ENCODE data around the gene COX6B2.

DNA sequence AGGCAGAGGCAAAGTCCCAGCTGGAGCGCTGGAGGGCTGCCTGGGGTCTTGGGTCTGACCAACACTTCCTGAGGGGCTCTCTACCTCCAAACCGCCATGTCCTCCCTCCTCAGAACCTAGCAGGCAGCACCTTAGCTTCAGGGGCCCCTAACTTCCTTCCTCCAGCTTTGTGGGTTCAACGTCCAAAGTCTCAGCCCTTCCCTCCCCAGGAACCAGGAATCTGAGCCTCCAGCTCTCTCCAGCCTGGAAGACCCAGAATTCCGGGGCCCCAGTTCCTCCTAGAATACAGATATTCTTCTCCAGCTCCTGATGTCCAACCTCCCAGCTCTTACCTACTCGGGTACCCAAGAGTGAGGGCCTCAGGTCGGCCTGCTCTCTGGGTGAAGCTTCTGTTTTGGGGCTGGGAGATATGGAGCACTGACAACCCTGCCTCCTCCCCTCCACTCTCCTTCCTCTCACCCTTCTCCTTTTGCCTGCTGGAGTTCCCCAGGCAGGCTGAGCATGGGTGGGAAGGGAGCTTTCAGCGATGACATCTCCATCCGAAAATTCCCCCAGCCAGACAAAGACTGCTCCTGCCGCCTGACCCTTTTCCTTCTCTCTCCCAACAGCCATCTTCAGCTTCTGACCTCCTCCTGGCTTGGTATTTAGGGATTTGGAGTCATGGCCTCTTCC, 32.9 kb downstream of the COX6B2 start:
- TF ChIP-seq, protein P1, sequence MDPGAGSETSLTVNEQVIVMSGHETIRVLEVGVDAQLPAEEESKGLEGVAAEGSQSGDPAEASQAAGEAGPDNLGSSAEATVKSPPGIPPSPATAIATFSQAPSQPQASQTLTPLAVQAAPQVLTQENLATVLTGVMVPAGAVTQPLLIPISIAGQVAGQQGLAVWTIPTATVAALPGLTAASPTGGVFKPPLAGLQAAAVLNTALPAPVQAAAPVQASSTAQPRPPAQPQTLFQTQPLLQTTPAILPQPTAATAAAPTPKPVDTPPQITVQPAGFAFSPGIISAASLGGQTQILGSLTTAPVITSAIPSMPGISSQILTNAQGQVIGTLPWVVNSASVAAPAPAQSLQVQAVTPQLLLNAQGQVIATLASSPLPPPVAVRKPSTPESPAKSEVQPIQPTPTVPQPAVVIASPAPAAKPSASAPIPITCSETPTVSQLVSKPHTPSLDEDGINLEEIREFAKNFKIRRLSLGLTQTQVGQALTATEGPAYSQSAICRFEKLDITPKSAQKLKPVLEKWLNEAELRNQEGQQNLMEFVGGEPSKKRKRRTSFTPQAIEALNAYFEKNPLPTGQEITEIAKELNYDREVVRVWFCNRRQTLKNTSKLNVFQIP (CRISPR knock-in tag; IDR thresholded peaks at IDR 0.05; ENCODE audit: borderline replicate concordance, low read depth): no peak
- TF ChIP-seq, protein P2, sequence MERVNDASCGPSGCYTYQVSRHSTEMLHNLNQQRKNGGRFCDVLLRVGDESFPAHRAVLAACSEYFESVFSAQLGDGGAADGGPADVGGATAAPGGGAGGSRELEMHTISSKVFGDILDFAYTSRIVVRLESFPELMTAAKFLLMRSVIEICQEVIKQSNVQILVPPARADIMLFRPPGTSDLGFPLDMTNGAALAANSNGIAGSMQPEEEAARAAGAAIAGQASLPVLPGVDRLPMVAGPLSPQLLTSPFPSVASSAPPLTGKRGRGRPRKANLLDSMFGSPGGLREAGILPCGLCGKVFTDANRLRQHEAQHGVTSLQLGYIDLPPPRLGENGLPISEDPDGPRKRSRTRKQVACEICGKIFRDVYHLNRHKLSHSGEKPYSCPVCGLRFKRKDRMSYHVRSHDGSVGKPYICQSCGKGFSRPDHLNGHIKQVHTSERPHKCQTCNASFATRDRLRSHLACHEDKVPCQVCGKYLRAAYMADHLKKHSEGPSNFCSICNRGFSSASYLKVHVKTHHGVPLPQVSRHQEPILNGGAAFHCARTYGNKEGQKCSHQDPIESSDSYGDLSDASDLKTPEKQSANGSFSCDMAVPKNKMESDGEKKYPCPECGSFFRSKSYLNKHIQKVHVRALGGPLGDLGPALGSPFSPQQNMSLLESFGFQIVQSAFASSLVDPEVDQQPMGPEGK (CRISPR knock-in tag; IDR thresholded peaks at IDR 0.05; ENCODE audit: borderline replicate concordance): no peak
- TF ChIP-seq RARB (CRISPR knock-in tag; IDR thresholded peaks at IDR 0.05): no peak
- no peak for TF ChIP-seq ZFP30 (CRISPR knock-in tag; IDR thresholded peaks at IDR 0.05)
- no peak for TF ChIP-seq SNAI2 (CRISPR knock-in tag; IDR thresholded peaks at IDR 0.05)
- no peak for TF ChIP-seq TCF4 (CRISPR knock-in tag; IDR thresholded peaks at IDR 0.05; ENCODE audit: borderline replicate concordance)
- no peak for TF ChIP-seq CSDC2 (CRISPR knock-in tag; IDR thresholded peaks at IDR 0.05)
- no peak for TF ChIP-seq ZNF70 (CRISPR knock-in tag; IDR thresholded peaks at IDR 0.05)
- TF ChIP-seq ESRRG (CRISPR knock-in tag; IDR thresholded peaks at IDR 0.05): no peak
- TF ChIP-seq, protein P3, sequence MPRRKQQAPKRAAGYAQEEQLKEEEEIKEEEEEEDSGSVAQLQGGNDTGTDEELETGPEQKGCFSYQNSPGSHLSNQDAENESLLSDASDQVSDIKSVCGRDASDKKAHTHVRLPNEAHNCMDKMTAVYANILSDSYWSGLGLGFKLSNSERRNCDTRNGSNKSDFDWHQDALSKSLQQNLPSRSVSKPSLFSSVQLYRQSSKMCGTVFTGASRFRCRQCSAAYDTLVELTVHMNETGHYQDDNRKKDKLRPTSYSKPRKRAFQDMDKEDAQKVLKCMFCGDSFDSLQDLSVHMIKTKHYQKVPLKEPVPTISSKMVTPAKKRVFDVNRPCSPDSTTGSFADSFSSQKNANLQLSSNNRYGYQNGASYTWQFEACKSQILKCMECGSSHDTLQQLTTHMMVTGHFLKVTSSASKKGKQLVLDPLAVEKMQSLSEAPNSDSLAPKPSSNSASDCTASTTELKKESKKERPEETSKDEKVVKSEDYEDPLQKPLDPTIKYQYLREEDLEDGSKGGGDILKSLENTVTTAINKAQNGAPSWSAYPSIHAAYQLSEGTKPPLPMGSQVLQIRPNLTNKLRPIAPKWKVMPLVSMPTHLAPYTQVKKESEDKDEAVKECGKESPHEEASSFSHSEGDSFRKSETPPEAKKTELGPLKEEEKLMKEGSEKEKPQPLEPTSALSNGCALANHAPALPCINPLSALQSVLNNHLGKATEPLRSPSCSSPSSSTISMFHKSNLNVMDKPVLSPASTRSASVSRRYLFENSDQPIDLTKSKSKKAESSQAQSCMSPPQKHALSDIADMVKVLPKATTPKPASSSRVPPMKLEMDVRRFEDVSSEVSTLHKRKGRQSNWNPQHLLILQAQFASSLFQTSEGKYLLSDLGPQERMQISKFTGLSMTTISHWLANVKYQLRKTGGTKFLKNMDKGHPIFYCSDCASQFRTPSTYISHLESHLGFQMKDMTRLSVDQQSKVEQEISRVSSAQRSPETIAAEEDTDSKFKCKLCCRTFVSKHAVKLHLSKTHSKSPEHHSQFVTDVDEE (CRISPR knock-in tag; IDR thresholded peaks at IDR 0.05): no peak
- no peak for TF ChIP-seq ISL1 (CRISPR knock-in tag; IDR thresholded peaks at IDR 0.05)
- no peak for TF ChIP-seq ZNF565 (CRISPR knock-in tag; conservative IDR thresholded peaks at IDR 0.05; ENCODE audit: low read depth)
- TF ChIP-seq, protein P4, sequence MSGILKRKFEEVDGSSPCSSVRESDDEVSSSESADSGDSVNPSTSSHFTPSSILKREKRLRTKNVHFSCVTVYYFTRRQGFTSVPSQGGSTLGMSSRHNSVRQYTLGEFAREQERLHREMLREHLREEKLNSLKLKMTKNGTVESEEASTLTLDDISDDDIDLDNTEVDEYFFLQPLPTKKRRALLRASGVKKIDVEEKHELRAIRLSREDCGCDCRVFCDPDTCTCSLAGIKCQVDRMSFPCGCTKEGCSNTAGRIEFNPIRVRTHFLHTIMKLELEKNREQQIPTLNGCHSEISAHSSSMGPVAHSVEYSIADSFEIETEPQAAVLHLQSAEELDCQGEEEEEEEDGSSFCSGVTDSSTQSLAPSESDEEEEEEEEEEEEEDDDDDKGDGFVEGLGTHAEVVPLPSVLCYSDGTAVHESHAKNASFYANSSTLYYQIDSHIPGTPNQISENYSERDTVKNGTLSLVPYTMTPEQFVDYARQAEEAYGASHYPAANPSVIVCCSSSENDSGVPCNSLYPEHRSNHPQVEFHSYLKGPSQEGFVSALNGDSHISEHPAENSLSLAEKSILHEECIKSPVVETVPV (CRISPR knock-in tag; IDR thresholded peaks at IDR 0.05): no peak

Data from SK-N-SH treated with all-trans-retinoic acid at 6 μM for 48 hours (cell line).